ENCODE measurements around the gene RBFOX2.
"Not testable (repeated sequence)": the region's sequence is repeated elsewhere in the genome, so short reads cannot be mapped to it uniquely, and the experiment has no call there.

Gene RBFOX2, protein sequence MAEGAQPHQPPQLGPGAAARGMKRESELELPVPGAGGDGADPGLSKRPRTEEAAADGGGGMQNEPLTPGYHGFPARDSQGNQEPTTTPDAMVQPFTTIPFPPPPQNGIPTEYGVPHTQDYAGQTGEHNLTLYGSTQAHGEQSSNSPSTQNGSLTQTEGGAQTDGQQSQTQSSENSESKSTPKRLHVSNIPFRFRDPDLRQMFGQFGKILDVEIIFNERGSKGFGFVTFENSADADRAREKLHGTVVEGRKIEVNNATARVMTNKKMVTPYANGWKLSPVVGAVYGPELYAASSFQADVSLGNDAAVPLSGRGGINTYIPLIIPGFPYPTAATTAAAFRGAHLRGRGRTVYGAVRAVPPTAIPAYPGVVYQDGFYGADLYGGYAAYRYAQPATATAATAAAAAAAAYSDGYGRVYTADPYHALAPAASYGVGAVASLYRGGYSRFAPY

DNA sequence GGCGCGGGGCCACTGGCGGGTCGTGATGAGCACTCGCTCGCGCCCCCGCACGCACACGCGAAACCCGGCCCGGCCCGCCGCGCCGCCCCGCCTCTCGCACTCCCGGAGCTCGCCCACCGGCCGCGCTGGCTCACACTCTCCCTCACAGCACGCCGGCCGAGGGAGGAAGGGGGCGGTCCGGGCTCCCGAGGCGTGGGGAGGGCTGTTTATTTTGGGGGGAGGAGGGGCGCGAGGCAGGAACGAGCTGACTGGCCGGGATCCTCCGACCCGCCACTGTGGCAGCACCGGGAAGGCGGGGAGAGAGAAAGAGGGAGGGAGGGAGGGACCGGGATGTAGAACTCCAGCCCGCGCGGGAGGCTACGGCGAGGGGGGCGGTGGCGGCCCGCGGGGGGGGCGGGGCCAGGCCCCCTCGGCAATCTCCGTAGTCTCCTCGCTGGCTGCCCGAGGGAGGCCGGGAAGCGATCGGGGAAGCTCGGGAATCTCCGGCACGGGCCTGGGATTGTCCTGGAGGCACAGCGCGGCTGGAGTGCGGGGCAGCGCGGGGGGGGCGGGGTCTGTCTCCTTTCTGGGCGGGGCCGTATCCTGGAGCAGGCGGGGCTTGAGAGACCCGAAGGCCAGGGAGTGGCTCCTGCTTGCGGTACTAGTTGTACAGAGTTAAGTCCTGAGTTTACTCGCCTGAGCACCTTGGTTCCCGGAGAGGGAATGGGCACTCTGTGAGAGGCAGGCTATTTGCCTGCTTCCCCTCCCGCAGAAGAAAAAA is at the start of gene RBFOX2:
Gene RBFOX2 (minus strand): TSS at position 179 of the 760 bp plus-strand sequence. CDS start 399 bp downstream, outside the sequence.
- peak; percentile 64 to 66 for DNase-seq (ENCODE audit: low read depth in 2 of 2)

DNA sequence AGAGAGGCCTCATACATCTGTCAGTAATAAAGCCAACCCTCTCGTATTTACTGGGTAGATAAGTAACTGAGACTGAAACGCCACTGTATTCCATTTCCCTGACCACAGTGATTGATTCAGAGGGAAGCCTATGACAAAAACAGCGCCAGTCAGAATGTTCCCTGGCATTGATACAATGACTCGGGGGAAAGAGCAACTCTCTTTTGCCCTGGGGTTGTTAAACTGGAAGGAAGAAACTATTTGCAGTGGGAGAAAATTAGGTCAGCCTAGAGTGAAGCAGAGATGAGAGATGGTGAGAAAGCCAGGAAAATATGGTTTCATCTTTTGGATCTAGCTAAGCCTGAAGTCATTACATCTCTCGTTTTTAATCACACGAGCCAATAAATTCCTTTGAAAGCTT is 48.6 kb upstream of the RBFOX2 start:
- DNase-seq (ENCODE audit: low read depth in 2 of 2), result no peak

DNA sequence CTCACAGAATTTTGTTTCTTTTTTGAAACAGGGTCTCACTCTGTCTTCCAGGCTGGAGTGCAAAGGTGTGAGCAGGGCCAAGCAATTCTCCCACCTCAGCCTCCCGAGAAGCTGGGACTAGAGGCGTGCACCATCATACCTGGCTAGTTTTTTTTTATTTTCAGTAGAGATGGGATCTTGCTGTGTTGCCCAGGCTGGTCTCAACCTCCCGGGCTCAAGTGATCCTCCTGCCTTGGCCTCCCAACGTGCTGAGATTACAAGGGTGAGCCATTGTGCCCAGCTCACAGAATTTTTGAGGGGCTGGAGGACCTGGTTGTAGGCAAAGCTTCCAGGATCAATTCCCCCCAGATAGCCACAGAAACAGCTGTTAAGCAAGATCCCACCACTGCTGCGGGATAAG is 47.1 kb upstream of the RBFOX2 start:
- DNase-seq (ENCODE audit: low read depth in 2 of 2), result no peak

DNA sequence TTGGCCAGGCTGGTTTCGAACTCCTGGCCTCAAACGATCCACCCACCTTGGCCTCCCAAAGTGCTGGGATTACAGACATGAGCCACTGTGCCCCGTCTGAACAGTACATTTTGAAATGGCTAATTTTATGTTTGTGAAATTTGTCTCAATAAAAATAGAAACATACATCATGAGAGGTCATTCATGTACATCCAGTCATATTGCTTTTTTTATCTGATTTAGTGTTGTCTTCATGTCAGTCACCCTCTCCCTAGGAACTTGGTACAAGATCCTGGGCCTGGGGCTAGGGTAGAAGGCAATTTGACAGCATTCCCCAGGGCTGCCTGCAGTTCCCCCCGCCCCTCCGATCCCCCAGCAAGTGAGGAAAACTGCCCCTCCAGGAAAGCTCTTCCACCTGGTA is 46.6 kb upstream of the RBFOX2 start:
- no peak for DNase-seq (ENCODE audit: low read depth in 2 of 2)

DNA sequence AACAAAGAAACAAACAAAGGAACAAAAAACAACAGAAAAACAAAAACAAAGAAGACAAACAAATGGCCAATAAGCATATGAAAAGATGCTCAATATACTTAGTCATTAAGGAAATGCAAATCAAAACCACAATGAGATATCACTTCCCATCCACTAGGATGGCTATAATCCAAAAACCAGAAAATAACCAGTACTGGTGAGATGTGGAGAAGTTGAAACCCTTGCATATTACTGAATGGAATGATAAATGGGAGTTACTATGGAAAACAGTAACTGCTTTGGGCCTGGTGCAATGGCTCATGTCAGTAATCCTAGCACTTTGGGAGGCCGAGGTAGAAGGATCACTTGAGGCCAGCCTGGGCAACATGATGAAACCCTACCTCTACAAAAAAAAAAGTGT is 44.9 kb upstream of the RBFOX2 start:
- DNase-seq (ENCODE audit: low read depth in 2 of 2), result no peak

DNA sequence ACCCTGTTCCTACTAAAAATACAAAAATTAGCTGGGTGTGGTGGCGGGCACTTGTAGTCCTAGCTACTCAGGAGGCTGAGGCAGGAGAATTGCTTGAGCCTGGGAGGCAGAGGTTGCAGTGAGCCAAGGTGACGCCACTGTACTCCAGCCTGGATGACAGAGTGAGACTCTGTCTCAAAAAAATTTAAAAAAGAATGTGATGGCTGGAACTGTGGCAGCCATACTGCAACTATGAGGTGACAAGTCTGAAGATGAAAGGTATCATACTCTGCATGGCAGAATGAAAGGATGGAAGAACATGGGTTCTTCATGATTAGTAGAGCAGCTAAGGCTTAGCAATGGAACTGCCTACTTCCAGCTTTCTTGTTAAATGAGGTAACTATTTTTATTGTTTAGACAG is 42.0 kb upstream of the RBFOX2 start:
- DNase-seq (ENCODE audit: low read depth in 2 of 2), result not testable (repeated sequence)

DNA sequence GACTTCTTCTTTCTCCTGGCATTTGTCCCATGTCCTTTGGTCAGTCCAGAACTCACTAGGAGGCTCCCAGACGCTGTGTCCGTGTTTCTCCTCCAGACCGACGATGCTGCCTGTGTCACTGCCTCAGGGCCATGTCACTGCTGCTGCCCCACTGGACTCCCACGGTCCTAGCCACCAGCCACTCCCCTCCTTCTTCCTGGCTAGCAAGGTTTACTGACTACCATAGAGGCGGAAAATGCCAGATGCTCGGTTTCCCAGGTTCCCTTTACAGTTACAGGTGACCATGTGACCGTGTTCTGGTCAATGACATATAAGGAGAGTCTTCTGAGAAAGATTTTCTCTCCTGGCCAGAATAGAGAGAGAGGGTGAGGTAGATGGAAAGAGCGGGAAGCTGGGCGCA is 40.7 kb upstream of the RBFOX2 start:
- DNase-seq (ENCODE audit: low read depth in 2 of 2), result no peak

DNA sequence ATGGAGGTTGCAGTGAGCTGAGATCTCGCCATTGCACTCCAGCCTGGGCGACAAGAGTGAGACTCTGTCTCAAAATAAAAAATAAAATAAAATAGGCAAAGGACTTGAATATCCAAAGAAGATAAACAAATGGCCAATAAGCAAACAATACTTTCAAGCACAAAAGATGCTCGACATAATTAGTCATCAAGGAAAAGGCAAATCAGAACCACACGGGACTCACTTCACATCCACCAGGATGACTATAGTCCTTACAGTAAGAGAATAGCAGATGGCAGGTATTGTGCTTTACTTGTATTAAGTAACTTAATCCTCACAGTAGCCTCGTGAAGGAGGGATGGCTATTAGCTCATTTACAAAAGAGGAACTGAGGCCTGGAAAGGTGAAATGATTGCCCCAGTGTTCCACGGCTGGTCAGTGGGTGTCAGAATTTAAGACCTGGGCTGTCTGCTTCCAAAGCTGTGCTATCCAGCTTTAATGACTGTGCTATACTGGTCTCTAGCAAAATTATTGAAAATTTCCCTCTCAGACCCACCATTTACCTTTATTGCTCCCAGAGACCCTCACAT is 40.2 kb upstream of the RBFOX2 start:
- no peak for DNase-seq (ENCODE audit: low read depth in 2 of 2)

DNA sequence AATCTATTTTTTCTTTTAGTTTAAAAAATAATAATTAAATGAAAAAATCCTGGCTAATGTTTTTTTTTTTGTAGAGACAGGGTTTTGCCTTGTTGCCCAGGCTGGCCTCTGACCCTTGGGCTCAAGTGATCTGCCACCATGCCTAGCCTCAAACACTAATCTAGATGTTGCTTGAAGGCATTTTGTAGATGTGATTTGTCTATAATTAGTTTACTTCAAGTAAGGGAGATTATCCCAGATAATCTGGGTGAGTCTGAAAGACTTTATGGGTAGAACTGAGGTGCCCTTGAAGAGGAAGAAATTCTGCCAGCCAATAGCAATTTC is 38.6 kb upstream of the RBFOX2 start:
- no peak for DNase-seq (ENCODE audit: low read depth in 2 of 2)

DNA sequence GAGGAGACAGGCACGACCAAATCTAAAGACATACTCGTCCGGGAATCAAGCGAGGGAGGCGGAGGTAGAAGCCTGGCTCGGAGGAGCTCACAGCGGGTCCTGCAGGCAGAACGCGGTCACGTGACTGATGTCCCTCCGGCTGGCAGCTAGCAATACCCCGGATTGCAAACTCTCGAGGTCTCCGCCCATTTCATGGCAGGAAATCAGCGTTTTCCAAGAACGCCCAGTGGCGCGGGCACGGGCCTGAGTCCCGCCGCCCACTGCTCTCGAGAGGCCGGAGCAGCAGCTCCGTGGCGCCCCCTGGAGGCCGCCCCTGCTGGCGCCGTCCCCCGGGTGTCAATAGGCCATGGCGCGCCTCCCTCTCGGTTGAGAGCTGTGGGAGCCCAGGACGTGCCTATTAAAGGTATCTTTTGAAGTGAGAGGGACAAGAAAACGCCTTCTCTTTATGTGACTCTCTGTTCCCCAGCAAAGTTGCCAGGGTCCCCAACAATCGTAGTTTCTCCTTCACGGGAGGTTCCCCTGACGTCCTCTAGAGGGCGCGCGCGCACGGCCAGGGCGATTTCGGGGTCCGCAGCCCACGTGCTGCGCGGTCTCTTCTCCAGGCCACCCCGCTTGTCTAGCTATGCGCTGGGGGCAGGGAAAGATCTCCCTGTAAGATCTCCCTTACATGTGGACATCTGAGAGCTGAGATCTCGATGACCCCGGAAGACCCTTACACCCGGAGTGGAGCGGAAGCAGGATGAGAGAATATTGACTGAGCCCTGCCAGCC is 37.3 kb upstream of the RBFOX2 start:
- DNase-seq (ENCODE audit: low read depth in 2 of 2), result peak; percentile 12 to 34

DNA sequence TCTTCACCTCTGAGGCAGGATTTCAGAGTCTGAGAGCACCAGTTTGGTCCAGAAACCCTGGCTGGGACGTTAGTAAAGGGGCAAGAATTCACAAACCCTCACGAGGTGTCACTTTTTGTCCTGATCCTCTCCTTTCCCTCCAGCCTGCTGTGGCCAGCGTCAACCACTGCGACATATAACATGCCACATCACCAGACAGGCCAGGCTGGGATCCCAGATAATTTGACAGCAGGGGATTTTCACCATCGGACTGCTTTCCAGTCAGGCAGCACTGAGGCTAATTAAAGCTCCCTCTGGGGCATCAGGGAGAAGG is 36.8 kb upstream of the RBFOX2 start:
- no peak for DNase-seq (ENCODE audit: low read depth in 2 of 2)

DNA sequence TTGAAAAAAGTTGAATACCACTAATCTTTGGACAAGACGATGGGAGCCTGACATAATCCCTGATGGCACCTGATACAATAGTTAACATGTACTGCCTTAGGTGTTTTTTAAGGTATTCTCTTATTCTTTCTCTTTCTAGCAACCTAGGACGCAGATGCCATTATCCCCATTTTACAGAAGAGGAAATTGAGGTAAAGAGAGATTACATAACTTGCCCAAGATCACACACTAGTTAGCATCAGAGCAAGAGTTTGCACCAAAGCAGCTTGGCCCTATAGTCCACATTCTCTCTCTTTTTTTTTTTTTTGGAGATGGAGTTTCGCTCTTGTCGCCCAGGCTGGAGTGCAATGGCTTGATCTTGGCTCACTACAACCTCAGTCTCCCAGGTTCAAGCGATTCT is 35.7 kb upstream of the RBFOX2 start:
- no peak for DNase-seq (ENCODE audit: low read depth in 2 of 2)

DNA sequence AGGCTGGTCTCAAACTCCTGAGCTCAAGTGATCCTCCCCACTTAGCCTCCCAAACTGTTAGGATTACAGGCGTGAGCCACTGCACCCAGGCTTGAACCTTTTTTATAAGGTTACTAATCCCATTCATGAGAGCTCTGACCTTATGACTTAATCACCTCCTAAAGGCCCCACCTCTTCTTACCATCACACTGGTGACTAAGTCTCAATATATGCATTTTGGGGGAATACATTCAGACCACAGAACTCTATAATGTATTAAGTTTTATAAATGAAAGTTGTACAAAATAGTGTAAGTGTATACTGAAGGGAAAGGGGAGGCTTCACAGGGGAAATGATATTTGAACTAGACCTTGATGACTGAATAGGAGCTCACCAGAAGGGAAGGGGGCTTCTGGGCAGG is 28.4 kb upstream of the RBFOX2 start:
- DNase-seq (ENCODE audit: low read depth in 2 of 2), result no peak

DNA sequence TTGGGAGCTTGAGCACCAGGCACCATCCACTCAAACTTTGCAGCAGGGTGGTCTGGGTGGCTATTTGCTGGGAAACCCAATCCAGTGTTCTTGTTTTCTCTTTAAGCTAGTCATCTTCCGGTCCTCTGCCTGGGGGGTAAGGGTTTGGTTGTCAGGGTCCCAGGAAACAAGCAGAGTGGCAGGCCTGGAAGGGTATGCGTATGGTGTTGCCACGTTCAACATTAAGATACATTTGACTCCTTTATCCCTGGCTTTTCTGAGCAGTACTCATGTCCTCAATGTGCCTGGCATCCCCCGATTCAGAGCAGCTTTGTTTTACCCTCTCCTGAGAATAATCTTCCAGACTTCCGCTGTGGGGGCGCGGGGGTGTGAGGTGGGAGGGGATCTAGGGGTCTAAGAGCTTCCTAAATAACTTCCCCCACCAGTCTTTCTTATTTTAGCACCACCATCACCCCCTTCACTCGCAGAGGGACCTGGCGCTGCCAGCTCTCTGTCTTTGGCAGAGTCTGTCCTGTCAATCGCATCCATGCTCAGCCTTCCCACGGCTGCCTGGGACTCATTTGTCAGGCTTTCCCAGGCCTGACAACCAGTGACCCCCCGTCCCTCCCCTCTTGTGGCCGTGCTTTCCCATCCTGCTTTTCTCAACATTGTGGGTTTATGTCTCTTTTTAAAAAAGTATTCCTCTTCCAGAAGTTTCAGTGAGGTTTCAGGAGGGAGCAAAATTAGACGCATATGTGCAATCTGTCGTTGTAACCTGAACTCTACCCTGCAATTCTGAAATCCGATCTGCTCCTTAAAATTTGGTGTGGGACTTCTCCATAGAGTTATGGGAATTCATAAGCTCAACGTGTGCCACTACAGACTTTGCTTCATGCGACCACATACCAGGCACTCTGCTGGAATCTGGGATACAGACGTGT is 27.0 kb upstream of the RBFOX2 start:
- DNase-seq (ENCODE audit: low read depth in 2 of 2), result no peak

DNA sequence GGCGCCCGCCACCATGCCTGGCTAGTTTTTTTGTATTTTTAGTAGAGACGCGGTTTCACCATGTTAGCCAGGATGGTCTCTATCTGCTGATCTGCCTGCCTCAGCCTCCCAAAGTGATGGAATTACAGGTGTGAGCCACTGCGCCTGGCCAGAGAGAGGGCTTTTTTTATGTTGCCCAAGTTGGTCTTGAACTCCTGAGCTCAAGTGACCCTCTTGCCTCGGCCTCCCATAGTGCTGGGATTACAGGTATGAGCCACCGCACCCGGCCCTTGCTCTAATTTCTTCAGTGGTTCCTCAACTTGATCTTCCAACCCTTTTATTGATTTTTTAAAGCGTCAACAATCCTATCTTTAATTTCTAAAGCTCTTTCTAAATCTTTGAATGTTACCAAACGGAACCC is 25.8 kb upstream of the RBFOX2 start:
- DNase-seq (ENCODE audit: low read depth in 2 of 2), result not testable (repeated sequence)

DNA sequence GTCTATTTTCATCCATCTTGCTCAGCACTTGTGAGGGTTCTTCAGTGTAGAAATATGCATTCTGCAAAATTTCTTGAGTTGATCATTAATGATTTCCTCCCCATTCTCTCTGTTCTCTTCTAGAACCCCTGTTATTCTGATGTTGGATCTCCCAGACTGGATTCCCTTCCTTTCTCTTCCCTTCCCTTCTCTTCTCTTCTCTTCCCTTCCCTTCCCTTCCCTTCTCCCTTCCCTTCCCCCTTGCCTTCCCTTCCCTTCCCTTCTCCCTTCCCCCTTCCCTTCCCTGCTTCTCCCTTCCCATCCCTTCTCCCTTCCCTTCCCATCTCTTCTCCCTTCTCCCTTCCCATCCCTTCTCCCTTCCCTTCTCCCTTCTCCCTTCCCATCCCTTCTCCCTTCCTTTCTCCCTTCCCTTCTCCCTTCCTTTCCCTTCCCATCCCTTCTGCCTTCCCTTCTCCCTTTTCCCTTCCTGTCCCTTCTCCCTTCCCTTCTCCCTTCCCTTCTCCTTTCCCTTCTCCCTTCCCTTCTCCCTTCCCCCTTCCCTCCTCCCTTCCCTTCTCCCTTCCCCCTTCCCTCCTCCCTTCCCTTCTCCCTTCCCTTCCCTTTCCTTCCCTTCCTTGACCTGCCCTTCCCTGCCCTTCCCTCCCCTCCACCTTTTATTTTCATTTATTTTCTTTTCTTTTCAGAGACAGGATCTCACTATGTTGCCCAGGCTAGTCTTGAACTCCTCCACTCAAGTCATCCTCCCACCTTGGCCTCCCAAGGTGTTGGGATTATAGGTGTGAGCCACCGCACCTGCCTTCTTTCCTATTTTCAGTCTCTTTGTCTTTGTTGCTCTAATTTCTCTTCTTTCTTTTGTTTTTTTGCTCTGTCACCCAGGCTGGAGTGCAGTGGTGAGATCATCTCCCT is 24.9 kb upstream of the RBFOX2 start:
- DNase-seq (ENCODE audit: low read depth in 2 of 2), result no peak

DNA sequence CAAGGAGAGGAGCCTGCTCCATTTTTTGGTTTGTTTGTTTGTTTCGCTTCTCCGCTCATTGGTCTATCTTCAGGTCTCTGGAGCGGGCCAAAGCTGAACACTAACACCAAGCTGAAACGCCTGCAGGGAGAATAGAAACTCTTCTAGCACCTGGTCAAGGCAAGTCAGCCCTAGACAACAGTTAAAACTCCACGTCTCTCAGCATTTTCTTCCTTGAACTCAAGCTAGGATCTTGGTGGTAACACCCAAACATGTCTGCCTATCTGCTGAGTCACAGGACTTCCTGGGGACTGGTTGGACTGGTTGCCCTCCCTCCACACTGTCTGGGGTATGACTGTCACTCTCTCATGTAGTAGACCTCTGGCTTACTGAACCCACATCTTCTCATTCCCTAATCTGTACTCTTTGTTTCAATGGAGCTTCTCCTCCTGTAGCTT is 23.9 kb upstream of the RBFOX2 start:
- DNase-seq (ENCODE audit: low read depth in 2 of 2), result no peak

DNA sequence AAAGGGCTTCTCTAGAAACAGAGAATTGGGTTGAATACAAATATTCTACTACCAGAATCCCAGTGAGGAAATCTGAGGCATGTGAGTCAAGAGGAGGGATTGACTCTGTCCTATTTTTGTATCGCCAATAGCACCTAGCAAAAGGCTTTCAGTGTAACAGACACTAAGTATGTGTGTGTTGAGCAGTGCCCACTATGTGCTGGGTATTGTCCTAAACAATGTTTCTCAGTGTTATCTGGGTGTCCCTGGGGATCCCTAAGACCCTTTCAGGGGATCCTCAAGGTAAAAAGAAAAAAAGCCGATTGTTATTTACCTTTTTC is 21.0 kb upstream of the RBFOX2 start:
- no peak for DNase-seq (ENCODE audit: low read depth in 2 of 2)

DNA sequence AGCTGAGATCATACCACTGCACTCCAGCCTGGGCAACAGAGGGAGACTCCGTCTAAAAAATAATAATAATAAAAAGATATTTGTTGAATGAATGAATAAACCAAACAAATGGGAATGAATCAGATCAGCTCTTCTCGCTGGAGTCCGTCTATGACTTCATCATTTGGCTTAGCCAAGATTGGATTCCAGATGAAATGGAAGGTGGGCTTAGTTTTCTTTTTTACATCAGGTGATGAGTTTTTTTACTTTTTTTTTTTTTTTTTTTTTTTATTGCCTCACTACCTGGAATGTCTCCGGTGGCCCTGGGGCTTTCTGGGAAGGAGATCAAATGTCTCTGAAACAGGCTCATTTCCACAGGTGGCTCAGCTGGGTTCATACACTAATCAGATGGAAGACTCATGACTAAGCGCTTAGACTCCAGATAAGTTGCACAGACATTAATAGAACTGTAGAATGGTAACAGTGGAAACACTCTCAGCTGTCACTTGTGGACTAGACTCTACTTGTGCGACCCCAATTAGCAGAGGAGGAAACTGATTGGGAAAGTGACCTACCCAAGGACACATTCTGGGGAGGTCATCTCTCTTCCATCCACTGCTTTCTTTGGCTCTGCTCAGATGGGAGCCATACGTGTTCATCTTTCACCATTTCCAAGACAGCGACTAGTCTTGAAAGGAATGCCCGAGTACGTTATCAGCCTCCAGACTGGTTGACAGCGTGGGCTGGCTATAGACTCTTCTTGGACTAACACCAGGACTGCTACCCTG is 20.5 kb upstream of the RBFOX2 start:
- DNase-seq (ENCODE audit: low read depth in 2 of 2), result no peak

DNA sequence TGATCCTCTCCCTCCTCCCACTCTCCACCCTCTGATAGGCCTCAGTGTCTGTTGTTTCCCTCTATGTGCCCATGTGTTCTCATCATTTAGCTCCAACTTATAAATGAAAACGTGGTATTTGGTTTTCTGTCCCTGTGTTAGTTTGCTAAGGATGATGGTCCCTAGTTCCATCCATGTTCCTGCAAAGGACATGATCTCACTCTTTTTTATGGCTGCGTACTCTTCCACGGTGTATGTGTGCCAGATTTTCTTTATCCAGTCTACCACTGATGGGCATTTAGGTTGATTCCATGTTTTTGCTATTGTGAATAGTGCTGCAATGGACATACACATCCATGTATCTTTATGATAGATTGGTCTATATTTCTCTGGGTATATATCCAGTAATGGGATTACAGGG is 15.9 kb upstream of the RBFOX2 start:
- DNase-seq (ENCODE audit: low read depth in 2 of 2), result not testable (repeated sequence)
